GM21381 (cell line): ENCODE measurements around the gene ANKS1B.

ENCODE experiments used
- ATAC-seq: cut with Tn5 transposase; IDR thresholded peaks from one replicate; pipeline ENCODE4 v1.9.1; 2021; ENCODE audit warnings: mild to moderate bottlenecking, moderate library complexity; ENCODE audit not compliant: unreplicated experiment

The ANKS1B gene

DNA sequence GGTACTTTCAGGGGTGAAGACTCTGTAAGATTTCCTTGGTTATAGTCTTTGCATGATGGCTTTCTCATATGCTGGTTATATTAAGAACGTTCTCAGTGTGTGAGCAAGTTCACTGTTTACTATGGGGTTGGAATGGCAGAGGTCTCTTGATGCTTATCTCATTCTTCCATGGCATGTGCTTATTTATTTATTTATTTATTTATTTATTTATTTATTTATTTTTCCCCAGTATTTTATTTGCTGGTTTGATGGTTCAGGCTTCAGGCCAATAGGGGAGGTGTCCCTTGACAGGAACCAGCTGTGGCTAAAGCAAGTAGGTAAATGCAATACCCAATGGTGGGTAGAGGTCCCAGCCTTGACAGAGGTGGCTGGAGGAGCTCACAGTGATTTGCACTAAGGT lies 498.5 kb downstream of the ANKS1B start:
- no peak for ATAC-seq

DNA sequence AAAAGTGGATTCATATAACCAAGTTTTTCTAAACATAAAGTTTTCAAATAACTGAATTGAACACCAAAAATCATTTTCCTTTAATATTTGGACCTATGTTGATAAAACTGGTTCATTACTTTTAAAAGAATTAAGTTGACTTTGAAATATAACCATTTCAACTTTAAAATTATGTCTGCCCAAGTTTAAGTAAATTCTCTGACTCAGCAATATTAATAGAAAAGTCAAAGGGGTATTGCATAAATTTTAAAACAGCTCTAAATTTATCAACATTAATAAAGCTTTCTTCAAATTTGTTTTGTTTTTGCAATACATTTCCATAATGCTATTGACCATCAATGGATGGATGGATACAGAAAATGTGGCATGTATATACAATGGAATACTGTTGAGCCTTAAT lies 505.6 kb downstream of the ANKS1B start:
- no peak for ATAC-seq

DNA sequence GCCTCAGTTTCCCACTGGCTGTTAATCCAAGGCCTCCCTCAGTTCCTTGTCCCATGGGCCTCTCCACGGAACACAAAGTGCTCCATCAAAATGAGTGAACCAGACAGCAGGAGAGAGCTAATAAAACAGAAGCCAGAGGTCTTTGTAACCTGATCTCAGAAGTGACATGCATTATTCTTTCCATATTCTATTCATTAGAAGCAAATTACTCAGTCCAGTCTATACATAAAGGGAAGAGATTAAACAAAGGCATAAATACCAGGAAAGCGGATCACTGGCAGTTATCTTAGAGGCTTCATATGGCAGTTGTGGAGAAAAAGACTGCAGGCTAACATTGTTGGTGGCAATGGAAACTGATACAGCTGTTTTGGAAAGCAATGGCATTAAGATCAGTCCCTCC lies 507.8 kb downstream of the ANKS1B start:
- ATAC-seq: no peak

DNA sequence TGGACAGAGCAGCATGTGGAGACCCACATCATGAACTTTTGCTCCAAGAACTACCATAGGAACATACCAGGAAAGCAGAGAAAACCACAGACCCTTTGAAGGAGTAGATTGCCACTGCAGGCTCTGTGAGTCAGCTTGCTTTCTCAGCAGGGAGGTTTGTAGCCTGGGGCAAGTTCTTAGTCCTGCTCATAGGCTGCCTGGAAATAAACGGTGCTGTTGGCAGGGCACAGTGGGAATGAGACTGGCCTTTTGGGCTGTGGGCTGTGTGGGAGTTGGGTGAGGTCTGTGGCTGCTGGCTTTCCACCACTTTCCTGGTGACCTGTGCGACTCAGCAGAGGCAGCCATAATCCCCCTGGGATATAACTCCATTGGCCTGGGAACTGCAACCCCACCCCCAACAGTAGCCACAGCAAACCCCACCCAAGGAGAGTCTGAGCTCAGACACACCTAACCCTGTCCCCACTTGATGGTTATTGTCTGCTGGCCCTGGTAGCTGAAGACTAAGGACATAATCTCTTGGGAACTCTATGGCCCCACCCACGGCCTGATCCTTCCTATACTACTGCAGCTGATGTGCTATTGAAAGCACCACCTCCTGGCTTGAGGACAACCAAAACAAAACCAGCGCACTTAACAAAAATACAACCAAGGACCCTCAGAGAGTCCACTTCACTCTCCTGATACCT lies 529.2 kb downstream of the ANKS1B start:
- ATAC-seq: no peak

DNA sequence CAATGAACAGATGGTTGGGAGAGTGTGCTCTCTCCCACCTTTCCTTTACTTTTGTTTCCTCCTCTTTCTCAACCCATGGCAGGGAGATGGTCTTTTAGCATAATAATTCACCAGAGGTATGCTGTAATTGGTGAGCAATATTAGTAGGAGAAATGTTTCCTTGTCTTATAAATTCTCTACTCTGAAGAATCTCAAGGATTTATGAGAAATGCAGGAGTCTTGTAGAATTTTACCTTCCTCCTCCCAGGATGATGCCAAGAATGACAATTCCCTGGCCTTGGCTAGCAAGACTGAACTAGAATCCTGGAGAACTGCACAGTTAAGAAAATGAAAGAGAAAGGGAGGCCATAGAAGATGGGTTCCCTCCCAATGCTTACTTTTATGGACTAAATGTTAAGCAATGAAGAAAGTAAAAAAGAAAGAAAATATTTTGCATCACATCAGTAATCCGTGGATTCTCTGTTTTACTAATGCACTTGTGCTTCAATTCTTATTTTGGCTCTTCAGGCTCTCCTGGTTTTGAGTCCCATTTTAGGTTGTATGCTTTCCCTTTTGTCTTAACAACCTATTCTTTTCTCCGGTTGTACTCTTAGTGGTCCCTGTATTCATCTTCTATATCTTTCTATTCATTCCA lies 530.1 kb downstream of the ANKS1B start:
- ATAC-seq: peak; percentile 15

DNA sequence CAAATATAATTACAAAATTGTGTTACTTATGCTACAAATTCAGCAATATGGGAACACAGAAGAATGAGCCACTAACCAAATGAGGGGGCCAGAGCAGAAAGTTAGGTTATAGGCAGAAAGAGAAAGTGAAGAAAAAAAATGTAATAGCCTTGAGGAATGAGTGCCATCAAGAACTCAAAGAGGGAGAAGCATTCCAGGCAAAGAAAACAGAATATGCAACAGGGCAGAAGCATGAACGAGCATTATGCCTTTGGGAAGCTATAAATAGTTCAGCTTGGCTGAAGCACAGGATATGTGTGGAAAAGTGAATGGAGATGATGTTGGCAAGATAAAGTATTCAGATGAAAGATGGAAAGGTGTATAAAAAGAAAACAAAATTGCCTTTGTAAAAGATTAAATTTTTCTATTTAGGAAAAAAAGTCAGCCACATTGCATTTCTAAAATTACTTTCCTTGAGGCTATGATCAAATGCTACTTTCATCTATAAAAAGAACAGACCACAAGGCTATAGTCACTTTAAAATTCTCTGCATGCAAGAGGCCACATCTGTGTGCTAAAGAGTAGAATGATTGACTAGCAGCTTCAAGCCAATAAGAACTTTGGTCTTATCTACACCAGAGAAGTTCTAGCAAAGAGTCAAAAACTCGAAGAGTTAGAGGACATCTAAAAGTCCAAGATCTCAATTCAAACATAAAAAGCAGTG lies 530.7 kb downstream of the ANKS1B start:
- peak; percentile 61 for ATAC-seq

DNA sequence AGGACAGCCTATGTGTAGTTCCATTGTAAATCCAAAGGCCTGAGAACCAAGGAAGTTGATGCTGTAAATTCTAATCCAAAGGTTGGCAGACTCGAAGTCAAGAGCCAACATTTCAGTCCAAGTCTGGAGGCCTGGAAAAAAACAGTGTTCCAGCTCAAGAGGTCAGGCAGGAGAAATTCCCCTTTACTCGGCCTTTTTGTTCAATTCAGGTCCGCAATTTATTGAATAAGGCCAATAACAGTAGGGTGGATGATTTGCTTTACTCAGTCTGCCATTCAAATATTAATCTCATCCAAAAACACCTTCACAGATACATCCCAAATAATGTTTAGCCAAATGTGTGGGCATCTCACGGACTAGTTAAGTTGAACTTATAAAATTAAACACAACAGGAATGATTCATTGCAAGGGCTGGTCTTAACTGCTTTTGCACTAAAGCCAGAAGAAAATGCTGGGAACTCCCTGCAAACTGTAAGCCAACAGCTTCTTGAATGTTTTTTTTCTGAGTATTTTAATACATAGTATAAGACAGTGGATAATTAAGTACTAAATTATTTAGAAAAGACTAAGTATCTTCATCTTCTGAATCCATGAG lies 534.6 kb downstream of the ANKS1B start:
- ATAC-seq: no peak

DNA sequence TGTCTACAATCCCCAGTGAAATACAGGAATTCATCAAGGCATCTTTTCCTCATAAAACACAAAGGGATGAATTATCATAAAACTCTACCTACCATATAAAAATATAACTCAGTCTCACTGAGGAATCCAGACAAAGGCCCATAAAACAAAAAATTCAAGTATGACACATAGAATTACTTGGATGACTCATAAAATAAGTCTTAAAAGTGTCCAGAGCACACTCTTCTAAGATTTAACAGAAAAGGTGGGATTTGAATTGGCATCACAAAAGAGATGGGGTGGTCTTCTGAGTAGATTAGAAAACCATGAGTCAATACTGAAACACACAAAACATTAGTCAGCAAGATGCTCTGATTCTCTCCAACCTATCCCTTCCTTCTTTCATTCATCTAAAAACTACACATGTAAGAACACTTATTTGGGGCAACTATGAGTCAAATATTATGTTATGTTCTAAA lies 539.8 kb downstream of the ANKS1B start:
- no peak for ATAC-seq

DNA sequence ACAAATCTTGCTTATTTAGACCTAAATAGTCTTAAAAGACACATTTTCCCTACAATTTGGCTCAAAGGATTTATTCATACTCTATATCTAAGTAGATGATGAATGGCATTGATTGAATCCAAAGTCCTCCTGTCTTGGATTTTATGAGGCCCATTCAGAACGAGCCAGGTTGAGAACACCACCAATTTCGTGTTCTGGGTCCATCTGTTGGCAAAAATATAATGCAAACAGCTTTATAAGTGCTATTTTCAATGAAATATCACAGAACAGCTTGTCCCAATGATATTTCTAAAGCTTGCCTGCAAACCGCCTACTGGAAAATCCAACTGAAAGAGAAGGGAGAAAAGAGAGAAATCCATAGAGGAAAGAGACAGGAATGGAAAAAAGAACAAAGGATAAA lies 542.0 kb downstream of the ANKS1B start:
- no peak for ATAC-seq

DNA sequence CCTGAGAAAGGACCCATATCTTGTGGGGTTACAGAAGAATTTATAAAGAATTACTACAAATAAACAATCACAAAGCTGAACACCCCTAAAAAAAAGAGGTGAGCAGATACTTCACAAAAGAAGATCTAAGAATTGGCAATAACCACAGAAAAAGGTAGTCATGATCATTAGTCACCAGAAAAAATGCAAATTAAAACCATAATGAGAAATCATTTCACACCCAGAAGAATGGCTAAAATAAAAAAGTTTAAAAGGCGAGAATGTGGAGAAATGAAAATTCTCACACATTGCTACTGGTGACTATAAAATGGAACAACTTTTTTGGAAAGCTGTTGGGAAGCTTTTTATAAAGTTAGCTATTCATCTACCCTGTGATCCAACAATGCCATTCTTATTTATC lies 545.3 kb downstream of the ANKS1B start:
- no peak for ATAC-seq

DNA sequence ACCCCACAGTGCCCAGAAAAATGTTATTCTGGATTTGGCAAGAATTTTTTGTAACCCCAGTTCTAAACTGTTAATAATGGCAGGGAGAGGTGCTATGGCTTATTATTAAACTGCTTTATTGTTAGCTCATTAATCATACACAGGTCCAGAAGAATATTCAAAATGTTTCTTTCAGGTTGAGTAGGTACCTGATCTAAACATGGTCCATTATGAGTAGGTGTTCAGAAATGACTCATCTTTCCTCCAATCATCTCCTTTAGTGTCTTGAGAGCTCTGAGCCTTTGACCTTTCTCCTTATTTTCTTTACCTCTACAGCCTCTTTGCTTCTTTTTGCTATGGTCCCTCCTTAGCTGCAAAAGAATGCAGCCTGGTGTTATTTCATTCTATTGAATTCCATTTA lies 548.2 kb downstream of the ANKS1B start:
- ATAC-seq: peak; percentile 98

DNA sequence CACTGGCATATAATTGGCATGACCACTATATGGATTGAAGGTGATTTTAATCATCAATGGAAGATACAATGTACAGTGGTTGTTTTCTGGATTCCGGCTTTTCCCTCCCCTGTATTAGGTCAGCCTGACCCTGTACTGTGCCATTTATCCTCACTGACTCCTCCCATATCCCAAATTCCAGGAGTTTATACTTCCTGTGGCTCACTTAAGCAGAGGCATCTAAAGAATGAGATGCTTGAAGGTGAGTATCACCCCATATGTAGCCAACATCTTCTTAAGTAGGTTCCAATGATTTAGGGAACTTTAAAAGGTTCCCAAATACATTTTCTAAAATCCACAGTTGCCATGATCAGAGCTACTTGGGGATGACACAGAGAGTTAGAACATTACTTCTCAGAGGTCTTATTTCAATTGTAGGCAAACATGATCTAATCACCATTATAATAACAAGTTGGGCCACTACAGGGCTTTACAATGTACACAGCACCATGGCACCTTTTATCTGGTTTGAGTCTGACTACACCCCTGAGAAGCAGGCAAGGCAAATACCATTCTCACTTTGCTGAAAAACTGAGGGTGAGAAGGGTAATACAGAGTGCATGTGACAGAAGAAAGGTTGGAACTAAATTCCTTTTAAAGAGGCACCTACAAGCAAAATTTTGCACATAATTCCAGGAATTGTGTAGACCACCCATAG lies 549.5 kb downstream of the ANKS1B start:
- no peak for ATAC-seq

DNA sequence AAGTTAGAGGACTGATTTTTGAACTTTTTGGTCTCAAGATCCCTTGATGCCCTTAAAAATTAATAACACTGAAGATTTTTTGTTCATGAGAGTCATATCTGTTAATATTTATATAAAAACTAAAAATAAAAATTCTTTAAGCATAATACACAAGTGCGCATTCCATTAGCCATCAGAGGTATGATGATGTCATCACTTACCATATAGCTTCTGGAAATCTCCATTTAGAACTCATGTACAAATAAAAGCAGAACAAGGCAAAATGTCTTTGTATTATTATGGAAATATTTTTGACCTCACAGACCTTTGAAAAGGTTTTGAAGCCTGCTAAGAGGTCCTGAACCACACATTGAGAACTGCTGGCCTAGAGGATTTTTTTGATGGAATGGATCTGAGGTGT lies 551.6 kb downstream of the ANKS1B start:
- ATAC-seq: no peak

DNA sequence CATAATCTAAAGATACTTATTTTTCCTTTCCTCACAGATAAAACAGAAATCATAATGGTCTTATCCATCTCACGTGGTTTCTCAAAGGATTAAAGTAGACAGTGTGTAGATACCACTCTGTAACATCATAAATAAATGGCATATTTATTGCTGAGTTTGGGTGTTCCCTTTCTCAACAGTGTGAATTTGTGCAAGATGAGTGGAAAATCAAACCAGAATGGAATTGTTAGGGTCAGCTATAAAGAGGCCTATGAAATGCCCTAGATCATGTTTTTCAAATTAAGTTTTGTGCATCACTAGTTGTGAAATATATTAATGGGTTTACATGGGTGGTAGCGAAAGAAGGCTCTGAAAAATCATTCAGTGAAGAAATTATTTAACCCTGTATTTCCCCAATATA lies 553.5 kb downstream of the ANKS1B start:
- ATAC-seq: no peak

DNA sequence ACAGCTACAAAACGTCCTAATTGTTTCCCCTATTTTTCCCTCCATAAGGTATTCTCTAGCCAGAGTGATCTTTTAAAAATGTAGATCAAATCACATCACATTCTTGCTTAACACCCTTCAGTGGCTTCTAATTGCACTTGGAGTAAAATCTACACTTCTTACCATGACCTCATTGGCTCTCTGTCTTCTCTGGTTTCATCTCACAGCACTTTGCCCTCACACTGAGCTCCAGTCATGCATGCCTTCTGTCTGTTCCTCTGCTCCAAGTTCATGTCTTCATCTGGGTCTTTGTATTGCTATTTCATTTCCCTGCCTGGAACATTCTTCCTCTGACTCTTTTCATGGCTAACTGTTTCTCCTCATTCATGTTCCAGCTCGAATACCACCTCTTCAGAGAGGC lies 557.6 kb downstream of the ANKS1B start:
- ATAC-seq: peak; percentile 68

DNA sequence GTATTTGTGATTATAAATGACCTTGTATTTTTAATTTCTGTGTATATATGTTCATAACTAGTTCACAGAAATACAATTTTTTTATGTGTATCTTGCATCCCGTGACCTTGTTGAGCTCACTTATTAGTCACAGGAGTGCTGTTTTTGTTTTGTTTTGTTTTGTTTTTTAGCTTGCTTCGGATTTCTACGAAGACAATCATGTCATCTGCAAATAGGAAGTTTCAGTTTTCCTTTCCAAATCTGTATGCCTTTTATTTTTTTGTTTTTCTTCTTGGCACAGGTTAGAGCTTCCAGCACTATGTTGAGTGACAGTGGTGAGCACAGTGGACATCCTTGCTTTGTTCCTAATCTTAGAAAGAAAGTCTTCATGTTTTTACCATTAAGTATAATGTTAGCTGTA lies 566.4 kb downstream of the ANKS1B start:
- ATAC-seq: no peak

DNA sequence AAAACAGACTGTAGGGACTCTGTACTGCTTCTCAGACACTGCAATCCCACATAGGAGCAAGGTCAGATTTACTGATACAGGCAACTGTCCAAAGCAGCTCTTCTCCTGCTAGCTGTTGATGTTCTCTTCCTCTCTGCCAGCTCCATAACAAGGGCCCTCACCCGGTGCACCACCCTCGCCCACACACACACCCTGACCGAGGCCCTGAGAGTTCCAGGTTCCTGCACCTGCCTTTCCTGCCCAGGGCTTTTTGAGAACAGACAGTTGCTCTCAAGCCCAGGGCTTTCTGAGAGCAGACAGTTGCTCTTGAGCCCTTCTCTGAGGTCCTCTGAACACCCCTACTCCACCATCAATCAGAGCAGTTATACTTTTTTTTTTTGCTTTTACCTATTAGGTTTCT lies 571.0 kb downstream of the ANKS1B start:
- no peak for ATAC-seq

DNA sequence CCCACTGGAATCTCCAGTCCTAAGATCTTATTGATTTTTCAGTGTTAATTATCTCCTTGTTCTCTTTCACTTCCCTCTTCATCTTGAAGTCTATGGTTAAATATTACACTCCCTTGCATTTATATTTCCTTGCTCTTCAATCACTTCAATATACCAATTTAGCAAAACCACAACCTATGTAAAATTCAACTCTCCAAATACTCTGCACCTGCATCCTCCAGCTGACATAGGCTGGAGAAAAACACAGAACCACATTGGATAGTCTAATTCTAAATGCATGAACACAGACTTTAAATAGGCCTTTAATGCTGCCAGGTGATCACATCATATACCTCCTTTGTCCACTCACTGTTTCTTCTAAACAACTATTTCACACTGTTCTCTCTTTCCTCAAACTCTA lies 591.0 kb downstream of the ANKS1B start:
- ATAC-seq: peak; percentile 75

DNA sequence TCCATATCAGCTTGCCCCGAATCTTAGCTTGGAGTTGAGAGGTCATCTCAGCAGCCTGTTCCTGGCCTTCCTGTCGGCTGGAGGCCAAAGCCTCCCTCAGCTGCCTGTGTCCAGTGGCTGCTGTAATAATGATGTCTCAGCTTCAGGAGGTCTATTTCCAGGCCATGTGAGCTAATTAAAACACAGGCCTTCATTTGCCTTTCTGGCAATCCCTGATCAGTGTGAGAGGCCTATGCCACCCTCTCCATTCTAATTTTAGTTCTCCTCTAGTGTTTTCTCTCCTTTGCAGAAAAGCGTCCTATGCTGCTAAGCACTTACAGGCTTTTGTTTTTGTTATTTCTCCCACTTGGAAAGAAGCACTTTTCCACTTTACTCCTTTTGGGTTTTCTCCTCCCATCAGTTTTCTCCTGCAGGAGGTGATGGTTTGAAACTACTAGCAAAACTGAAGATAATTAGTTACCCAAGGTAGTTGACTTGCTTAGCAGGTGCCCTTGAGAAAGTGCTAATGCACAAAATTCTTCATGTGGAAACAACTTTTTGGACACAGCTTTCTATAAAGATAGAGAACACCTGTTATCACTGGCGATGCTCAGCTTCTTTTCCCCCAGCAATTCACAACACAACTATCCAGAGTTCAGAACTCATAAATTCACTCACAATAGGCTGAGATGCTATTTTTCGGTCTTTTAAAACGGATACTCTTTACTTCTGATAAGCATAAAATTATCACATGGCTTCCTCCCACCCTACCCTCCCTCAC lies 592.5 kb downstream of the ANKS1B start:
- ATAC-seq: no peak

DNA sequence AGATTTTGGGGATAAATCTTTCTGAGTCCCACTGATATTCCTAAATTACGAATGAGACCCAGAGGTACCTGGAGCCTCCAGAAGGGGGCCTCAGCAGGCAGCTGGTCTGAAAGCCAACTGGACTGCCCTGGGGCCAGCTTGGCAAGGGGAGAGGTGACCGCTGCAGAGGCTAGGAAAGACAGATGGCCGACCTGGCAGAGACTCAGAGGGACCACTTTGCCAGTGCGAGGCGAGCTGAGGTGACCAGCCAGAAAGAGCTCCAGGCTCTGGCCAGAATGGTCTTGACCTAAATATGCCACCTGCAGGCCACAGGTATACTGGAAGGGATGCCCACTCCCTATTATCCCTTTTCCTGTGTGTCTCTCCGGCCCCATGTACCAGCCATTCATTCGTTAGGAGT lies 594.0 kb downstream of the ANKS1B start:
- no peak for ATAC-seq

DNA sequence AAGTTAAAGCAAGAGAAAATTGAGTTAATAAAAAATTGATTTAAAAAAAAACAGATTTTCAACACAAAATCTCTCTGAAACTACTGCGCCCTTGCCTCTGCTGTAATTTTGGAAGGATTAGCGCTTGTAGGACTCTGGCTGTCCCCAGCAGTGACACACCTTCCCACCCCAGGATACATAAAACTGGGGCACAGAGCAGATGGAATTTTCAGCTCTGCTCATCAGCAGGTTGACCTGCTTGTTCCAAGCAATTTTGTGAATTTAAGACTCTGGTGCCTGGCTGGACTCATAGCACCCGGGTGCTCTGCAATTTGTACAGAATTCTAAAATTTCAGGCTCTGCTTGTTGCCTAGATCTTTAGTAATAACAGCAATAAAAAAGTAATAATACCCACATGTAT lies 595.0 kb downstream of the ANKS1B start:
- no peak for ATAC-seq
